ENCODE results near the gene TCERG1L. TPM values are rescaled to one million over a fixed set of nuclear protein-coding genes. Genes with fewer than 3 reads are reported as not detected.

TCERG1L gene
- total RNA-seq, 1 donor from 2014 or later, result 2.7 TPM

DNA sequence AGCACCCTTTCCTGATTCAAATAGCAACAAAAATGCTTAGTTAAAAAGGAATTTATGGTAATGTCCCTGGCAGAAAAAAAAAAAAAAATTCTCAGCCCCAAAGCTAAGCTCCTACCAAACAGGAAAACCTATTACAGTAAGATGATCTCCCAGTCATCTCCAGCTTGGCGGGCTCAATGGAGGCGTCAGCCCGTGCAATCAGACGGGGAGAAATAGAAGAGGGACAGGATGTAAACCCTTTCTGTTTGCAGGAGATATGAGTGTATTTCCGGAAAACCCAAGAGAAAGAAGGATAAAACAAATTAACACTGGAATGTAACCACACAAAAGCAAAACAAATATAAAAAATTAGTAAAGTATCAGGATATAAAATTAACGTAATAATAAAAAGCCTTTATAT, 242.8 kb downstream of the TCERG1L start:
- TF ChIP-seq CTCF (conservative IDR thresholded peaks at IDR 0.05), result no peak
- Mint-ChIP-seq H3K4me3 (no peak overlapping the region), H3K9me3 (no peaks in the 10 kb centered on the region), H3K27ac (no peak overlapping the region), H3K36me3 (no peaks in the 10 kb centered on the region), H3K27me3 (peaks cover 7% of the 10 kb centered on the region), H3K4me1 (ENCODE audit: unreplicated experiment) (no peaks in the 10 kb centered on the region)
- DNase-seq (ENCODE audit: extremely low spot score, unreplicated experiment), result no peak

DNA sequence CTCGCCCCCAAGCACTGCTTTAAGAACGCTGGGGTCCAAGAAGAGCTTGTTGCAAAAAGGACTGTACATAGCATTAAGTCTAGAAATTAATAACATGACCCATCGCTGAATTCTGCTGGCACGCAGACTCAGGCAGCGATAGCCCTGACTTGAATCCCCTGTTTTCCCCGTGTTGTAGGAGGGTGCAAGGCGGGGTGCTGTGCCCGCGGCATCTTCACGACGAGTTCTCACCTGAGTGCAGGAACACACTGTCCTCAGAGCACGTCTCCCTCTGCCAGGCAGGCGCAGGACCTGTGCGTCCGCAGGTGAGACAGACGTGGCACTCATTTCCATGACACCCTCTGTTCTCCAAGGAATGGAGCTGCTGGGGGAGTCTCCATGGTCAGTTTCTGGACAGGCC, 243.2 kb downstream of the TCERG1L start:
- H3K4me3 Mint-ChIP-seq, result no peak overlapping the region
- H3K9me3 Mint-ChIP-seq, result no peaks in the 10 kb centered on the region
- no peak for DNase-seq (ENCODE audit: extremely low spot score, unreplicated experiment)
- H3K4me1 Mint-ChIP-seq (ENCODE audit: unreplicated experiment), result no peaks in the 10 kb centered on the region
- no peaks in the 10 kb centered on the region for H3K36me3 Mint-ChIP-seq
- no peak for TF ChIP-seq CTCF (conservative IDR thresholded peaks at IDR 0.05)
- peaks cover 9% of the 10 kb centered on the region for H3K27me3 Mint-ChIP-seq
- no peak overlapping the region for H3K27ac Mint-ChIP-seq

DNA sequence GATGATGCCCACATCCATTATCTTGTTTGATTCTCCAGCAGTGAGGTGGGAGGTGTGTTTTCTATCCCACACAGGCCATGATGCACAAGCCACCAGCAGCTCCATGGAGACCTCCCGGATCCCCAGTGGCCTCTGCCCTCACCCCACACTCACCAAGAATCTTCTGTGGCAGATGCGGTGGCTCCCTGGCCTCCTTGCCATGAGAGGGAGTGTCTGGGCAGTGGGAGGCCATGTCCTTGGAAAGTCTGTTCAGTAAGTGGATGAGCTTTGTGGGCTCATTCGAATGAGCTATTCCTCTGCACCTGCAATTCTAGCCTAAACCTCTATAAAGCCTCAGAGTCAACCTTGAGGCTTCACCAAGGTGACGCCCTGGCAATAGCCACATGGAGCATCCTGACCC, 243.8 kb downstream of the TCERG1L start:
- no peak for DNase-seq (ENCODE audit: extremely low spot score, unreplicated experiment)
- no peaks in the 10 kb centered on the region for H3K4me1 Mint-ChIP-seq (ENCODE audit: unreplicated experiment)
- H3K4me3 Mint-ChIP-seq, result no peak overlapping the region
- H3K36me3 Mint-ChIP-seq, result no peaks in the 10 kb centered on the region
- TF ChIP-seq CTCF (conservative IDR thresholded peaks at IDR 0.05), result no peak
- peaks cover 10% of the 10 kb centered on the region for H3K27me3 Mint-ChIP-seq
- H3K9me3 Mint-ChIP-seq, result no peaks in the 10 kb centered on the region
- H3K27ac Mint-ChIP-seq, result no peak overlapping the region

DNA sequence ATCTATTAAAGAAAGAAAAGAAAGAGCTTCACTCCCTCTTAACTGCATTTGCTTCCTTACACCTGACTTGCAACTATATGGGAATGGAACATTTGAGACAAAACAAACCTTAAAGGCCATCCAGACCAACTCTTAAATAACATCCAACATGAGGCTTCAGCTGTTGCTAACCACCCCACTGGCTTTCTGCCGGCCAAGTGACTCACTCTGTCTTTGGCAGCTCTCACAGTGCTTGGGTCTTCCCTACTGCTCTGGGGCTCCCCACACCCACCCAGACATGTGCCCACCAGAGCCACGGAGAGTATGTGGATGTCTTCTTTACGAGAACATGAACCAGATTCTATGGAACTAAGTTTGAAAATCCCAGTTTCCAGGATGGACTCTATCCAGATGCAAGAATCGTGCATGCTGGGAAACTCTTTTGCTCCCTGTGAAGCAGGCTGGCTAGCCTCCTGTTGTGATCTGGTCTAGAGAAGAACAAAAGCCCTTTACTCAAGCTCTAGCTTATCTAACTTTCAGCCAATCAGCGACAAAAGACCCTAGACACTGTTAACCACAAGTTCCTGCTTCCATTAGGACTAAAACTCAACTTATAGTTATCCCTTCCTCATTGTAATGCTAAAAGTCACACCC, 245.7 kb downstream of the TCERG1L start:
- Mint-ChIP-seq H3K4me1 (ENCODE audit: unreplicated experiment) (no peaks in the 10 kb centered on the region), H3K9me3 (no peaks in the 10 kb centered on the region), H3K27me3 (peaks cover 12% of the 10 kb centered on the region), H3K36me3 (no peaks in the 10 kb centered on the region), H3K4me3 (no peak overlapping the region), H3K27ac (no peak overlapping the region)
- TF ChIP-seq CTCF (conservative IDR thresholded peaks at IDR 0.05), result no peak
- no peak for DNase-seq (ENCODE audit: extremely low spot score, unreplicated experiment)

DNA sequence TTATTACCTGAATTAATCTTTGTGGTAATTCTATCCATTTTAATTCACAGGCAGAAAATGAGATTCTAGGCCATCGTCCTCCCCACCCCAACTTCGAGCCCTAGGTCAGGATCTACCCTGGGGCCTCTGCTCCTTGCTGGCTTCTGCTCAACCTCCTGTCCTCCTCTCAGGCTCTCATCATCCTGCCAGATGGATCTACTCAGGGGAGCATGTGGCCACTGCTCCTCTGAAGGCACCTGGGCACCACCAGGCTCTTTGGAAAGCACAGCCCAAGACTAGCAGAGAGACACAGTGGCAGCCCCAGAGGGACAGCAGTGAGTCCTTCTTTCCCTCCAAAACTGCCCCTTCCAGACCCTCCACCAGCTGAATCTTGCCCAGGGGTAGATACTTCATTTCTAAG, 248.2 kb downstream of the TCERG1L start:
- H3K4me1 Mint-ChIP-seq (ENCODE audit: unreplicated experiment), result no peaks in the 10 kb centered on the region
- no peaks in the 10 kb centered on the region for H3K36me3 Mint-ChIP-seq
- peaks cover 12% of the 10 kb centered on the region for H3K27me3 Mint-ChIP-seq
- peaks cover 4% of the 10 kb centered on the region for H3K9me3 Mint-ChIP-seq
- no peak for TF ChIP-seq CTCF (conservative IDR thresholded peaks at IDR 0.05)
- DNase-seq (ENCODE audit: extremely low spot score, unreplicated experiment), result no peak
- H3K27ac Mint-ChIP-seq, result no peak overlapping the region
- no peak overlapping the region for H3K4me3 Mint-ChIP-seq

Data from type B pancreatic cell (in vitro differentiated cells).